ENCODE results near the gene GJB2.

Gene GJB2

DNA sequence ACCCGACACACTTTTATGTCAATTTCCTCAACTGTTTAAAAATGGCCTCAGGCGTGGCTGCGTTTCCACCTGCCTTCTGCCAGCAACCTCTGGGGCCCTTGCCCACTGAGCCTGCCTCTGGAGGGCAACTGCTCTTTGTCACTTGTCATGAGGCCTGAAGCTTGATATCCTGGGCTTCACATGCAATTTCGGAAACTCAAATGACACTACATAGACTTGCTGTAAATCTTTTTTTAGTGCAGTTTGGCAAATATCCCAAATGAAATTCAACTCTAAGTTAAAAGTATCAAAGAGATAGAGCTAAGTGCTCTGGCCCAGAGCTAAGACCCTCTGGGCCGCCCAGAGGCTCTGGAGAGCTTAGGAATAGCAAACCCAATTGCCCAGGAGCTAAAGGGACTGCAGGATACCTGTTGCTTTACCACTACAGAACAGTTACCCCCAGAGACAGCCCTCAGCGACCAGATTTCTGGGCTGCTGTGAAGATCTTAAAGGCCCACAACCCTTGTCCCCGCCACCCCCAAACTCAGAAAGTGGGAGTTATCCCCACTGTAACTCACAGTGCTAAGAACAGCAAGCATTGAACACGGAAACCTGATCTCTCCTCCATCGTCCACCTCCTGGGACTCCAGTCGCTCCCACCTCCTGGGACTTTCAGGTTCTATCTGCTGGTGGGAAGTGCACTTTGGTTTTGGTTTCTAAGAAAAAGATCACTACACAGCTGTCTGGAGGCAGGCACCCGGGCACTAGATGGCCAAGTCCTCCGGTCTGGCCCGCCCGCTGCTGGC is 51.3 kb downstream of the GJB2 start:
- DNase-seq = no peak

DNA sequence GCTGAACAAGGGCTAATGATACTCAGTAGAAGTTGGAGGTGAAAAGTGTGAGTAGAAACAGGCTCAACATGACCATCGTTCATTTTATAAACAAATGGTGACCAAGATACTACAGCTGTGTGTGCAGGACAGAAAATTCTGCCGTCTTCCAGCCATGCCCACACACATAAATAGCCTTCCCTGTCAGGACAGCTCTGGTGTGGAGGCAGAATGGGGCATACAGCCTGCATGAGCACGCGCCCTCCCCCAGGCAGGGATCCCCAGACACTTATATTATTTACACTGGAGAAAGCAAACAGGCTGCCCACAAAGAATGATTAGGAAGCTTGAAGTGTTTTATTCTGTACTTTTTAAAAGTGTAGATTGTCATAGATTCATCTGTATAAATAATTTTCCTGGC is 52.3 kb downstream of the GJB2 start:
- no peak for DNase-seq

GRCh38 chr13:20137875-20138274 is 54.9 kb downstream of the GJB2 start:
- no peak for DNase-seq

Measured in fibroblast of skin of back (primary cell).